ENCODE results near the gene EFHC2. TPM values are rescaled to one million over a fixed set of nuclear protein-coding genes. Genes with fewer than 3 reads are reported as not detected.

Gene EFHC2
- total RNA-seq, 2 experiments from 2014 or later = not detected

GRCh38 chrX:44314259-44314734 lies 29.2 kb downstream of the EFHC2 start:
- intact Hi-C loops (cut with micrococcal nuclease; ENCODE audit: unreplicated experiment) = no loop called here
- H3K79me2 ChIP-seq (ENCODE audit: insufficient read depth, low read depth, low read length) = no peaks in the 10 kb centered on the region
- H3K9me2 ChIP-seq (ENCODE audit: insufficient read depth, low read length) = no peaks in the 10 kb centered on the region
- no peak overlapping the region for H2AFZ ChIP-seq (ENCODE audit: low read length)
- ChIA-PET POLR2A (no interaction called here), CTCF (ENCODE audit: unreplicated experiment) (no interaction called here)
- no peak overlapping the region for H3K4me3 ChIP-seq (ENCODE audit: low read depth, low read length, poor library complexity, severe bottlenecking)
- H3K27ac ChIP-seq (ENCODE audit: low read depth, low read length, poor library complexity, severe bottlenecking) = no peak overlapping the region
- no peak overlapping the region for H3K4me2 ChIP-seq (ENCODE audit: low read length)
- TF ChIP-seq, protein P1, sequence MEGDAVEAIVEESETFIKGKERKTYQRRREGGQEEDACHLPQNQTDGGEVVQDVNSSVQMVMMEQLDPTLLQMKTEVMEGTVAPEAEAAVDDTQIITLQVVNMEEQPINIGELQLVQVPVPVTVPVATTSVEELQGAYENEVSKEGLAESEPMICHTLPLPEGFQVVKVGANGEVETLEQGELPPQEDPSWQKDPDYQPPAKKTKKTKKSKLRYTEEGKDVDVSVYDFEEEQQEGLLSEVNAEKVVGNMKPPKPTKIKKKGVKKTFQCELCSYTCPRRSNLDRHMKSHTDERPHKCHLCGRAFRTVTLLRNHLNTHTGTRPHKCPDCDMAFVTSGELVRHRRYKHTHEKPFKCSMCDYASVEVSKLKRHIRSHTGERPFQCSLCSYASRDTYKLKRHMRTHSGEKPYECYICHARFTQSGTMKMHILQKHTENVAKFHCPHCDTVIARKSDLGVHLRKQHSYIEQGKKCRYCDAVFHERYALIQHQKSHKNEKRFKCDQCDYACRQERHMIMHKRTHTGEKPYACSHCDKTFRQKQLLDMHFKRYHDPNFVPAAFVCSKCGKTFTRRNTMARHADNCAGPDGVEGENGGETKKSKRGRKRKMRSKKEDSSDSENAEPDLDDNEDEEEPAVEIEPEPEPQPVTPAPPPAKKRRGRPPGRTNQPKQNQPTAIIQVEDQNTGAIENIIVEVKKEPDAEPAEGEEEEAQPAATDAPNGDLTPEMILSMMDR (conservative IDR thresholded peaks at IDR 0.05; ENCODE audit: low read length) = no peak
- TF ChIP-seq EZH2phosphoT487 (IDR thresholded peaks at IDR 0.05; ENCODE audit: borderline replicate concordance, low read depth, low read length) = no peak
- no peaks in the 10 kb centered on the region for H3K4me1 ChIP-seq (ENCODE audit: insufficient read depth, low read length, poor library complexity, severe bottlenecking)
- H3K9me3 ChIP-seq (ENCODE audit: low read length) = no peaks in the 10 kb centered on the region
- H3K36me3 ChIP-seq (ENCODE audit: insufficient read depth, low read length) = no peaks in the 10 kb centered on the region
- no TSS peak for BruUV-seq (replicated peaks)
- no peaks in the 10 kb centered on the region for H4K20me1 ChIP-seq (ENCODE audit: insufficient read depth, low read length)
- DNase-seq (ENCODE audit: low spot score) = no peak

DNA sequence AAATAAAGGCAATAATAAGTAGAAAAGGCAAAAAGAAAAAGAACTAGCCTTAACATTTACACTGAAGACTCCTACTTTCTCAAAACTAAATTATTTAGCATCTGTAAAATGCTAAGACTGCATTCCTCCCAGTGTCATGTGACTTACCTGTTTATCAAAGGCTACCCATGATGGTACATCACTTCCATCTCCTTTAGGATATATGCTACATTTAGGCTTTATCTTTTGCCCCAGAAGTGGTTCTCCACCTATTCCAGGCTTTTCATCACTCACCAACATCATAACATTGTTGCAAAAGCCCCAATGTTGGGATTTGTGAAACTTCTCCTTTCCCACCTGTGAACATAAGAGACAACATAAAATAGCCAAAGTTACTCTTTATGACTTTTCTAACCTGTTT lies 31.1 kb downstream of the EFHC2 start:
- Histone ChIP-seq H4K20me1 (ENCODE audit: insufficient read depth, low read length) (no peaks in the 10 kb centered on the region), H2AFZ (ENCODE audit: low read length) (no peak overlapping the region), H3K79me2 (ENCODE audit: insufficient read depth, low read depth, low read length) (no peaks in the 10 kb centered on the region), H3K4me1 (ENCODE audit: insufficient read depth, low read length, poor library complexity, severe bottlenecking) (no peaks in the 10 kb centered on the region), H3K4me3 (ENCODE audit: low read depth, low read length, poor library complexity, severe bottlenecking) (no peak overlapping the region), H3K9me3 (ENCODE audit: low read length) (no peaks in the 10 kb centered on the region), H3K36me3 (ENCODE audit: insufficient read depth, low read length) (no peaks in the 10 kb centered on the region), H3K9me2 (ENCODE audit: insufficient read depth, low read length) (no peaks in the 10 kb centered on the region), H3K27ac (ENCODE audit: low read depth, low read length, poor library complexity, severe bottlenecking) (no peak overlapping the region), H3K4me2 (ENCODE audit: low read length) (no peak overlapping the region)
- CTCF ChIA-PET (ENCODE audit: unreplicated experiment) = no interaction called here
- no peak for DNase-seq (ENCODE audit: low spot score)
- intact Hi-C loops (cut with micrococcal nuclease; ENCODE audit: unreplicated experiment) = no loop called here
- TF ChIP-seq, protein P1 (conservative IDR thresholded peaks at IDR 0.05; ENCODE audit: low read length) = no peak
- no peak for TF ChIP-seq EZH2phosphoT487 (IDR thresholded peaks at IDR 0.05; ENCODE audit: borderline replicate concordance, low read depth, low read length)
- no TSS peak for BruUV-seq (replicated peaks)
- POLR2A ChIA-PET = interaction anchor here (0.6 kb wide), 1 partner anchor 895 kb away, joined by 7 read pairs; no protein-coding TSS in a partner anchor

GRCh38 chrX:44310227-44310626 lies 33.2 kb downstream of the EFHC2 start:
- POLR2A ChIA-PET = no interaction called here

More at GRCh38 chrX:44310227-44310626, 33.2 kb downstream of the EFHC2 start:
- Histone ChIP-seq H3K79me2 (ENCODE audit: insufficient read depth, low read depth, low read length) (no peaks in the 10 kb centered on the region), H4K20me1 (ENCODE audit: insufficient read depth, low read length) (no peaks in the 10 kb centered on the region), H3K4me2 (ENCODE audit: low read length) (no peak overlapping the region), H2AFZ (ENCODE audit: low read length) (no peak overlapping the region), H3K4me1 (ENCODE audit: insufficient read depth, low read length, poor library complexity, severe bottlenecking) (no peaks in the 10 kb centered on the region), H3K36me3 (ENCODE audit: insufficient read depth, low read length) (no peaks in the 10 kb centered on the region), H3K27ac (ENCODE audit: low read depth, low read length, poor library complexity, severe bottlenecking) (no peak overlapping the region), H3K9me3 (ENCODE audit: low read length) (no peaks in the 10 kb centered on the region), H3K4me3 (ENCODE audit: low read depth, low read length, poor library complexity, severe bottlenecking) (no peak overlapping the region), H3K9me2 (ENCODE audit: insufficient read depth, low read length) (no peaks in the 10 kb centered on the region)
- intact Hi-C loops (cut with micrococcal nuclease; ENCODE audit: unreplicated experiment) = no loop called here
- BruUV-seq (replicated peaks) = no TSS peak
- DNase-seq (ENCODE audit: low spot score) = no peak
- no peak for TF ChIP-seq EZH2phosphoT487 (IDR thresholded peaks at IDR 0.05; ENCODE audit: borderline replicate concordance, low read depth, low read length)
- TF ChIP-seq, protein P1 (conservative IDR thresholded peaks at IDR 0.05; ENCODE audit: low read length) = no peak
- CTCF ChIA-PET (ENCODE audit: unreplicated experiment) = no interaction called here
